Testis (tissue), 3 donors: ENCODE measurements around the gene GFPT1. TPM values are rescaled to one million over a fixed set of nuclear protein-coding genes. Genes with fewer than 3 reads are reported as not detected.

Source experiments
- DNase-seq: peaks from one replicate; pipeline ENCODE4 v3.0.0-alpha.2; 2019
- H3K27ac ChIP-seq, 2 donors: fragments of 200-600 bp; sonication (generic); one replicate each; pipeline ENCODE4 v1.5.1; 2019
- H3K27me3 ChIP-seq: fragments of 200-600 bp; sonication (generic); one replicate; pipeline ENCODE4 v1.5.1; 2019
- H3K36me3 ChIP-seq: fragments of 200-600 bp; sonication (generic); one replicate; pipeline ENCODE4 v1.5.1; 2017; ENCODE audit warnings: low read depth; ENCODE audit errors: missing control alignments
- H3K4me1 ChIP-seq: fragments of 200-600 bp; sonication (generic); one replicate; pipeline ENCODE4 v1.5.1; 2019
- H3K4me3 ChIP-seq, 2 donors: fragments of 200-600 bp; sonication (generic); one replicate each; pipeline ENCODE4 v1.5.1; 2017 to 2019
- H3K9me3 ChIP-seq: fragments of 200-600 bp; sonication (generic); one replicate; pipeline ENCODE4 v1.5.1; 2017
- POLR2A ChIP-seq: fragments of 450-650 bp; IDR thresholded peaks from one replicate; pipeline ENCODE4 v1.6.1; 2017; ENCODE audit warnings: antibody characterized with exemption, mild to moderate bottlenecking, moderate library complexity
- WGBS, 2 donors: methylation state at CpG; one replicate each; pipeline ENCODE4 v1.1.5; 2018; 5-methylcytosine and 5-hydroxymethylcytosine counted together
- intact Hi-C: fragments of 100-400 bp; cut with DNase I; formaldehyde crosslinking; loops from one replicate; pipeline ENCODE4 v1.15.1; 2023; ENCODE audit warnings: low total_unique reads
- polyA plus RNA-seq: library from polyadenylated mRNA; stranded (reverse); fragments of 350-450 nt; fragmentation: Illumina TruSeq; extraction: RNeasy Lipid Tissue Mini Kit (QIAGEN cat#74804); gene quantifications from one replicate; pipeline ENCODE4 v1.2.3, GENCODE V29; 2014; ENCODE audit warnings: low read depth, low replicate concordance; ENCODE audit not compliant: insufficient read depth
- total RNA-seq, 2 donors: library from RNA; depleted of rRNA; stranded (reverse); fragments of >200 nt; gene quantifications; one replicate each; pipeline ENCODE4 v1.2.3, GENCODE V29; 2016
- TF ChIP-seq, protein P1 (sequence below), 3 experiments: fragments of 450-650 bp in 2 of 3; fragments of 200-600 bp in 1 of 3; sonication (generic) in 1 of 3; IDR thresholded peaks; one replicate each; pipeline ENCODE4 v1.5.1; 2016 to 2019; ENCODE audit warnings: antibody characterized with exemption in 3 of 3, mild to moderate bottlenecking in 2 of 3, moderate library complexity in 1 of 3

The GFPT1 gene
- total and polyA plus RNA-seq, 3 donors from 2014 or later: 25.6 to 74.3 (median 33.3) TPM

DNA sequence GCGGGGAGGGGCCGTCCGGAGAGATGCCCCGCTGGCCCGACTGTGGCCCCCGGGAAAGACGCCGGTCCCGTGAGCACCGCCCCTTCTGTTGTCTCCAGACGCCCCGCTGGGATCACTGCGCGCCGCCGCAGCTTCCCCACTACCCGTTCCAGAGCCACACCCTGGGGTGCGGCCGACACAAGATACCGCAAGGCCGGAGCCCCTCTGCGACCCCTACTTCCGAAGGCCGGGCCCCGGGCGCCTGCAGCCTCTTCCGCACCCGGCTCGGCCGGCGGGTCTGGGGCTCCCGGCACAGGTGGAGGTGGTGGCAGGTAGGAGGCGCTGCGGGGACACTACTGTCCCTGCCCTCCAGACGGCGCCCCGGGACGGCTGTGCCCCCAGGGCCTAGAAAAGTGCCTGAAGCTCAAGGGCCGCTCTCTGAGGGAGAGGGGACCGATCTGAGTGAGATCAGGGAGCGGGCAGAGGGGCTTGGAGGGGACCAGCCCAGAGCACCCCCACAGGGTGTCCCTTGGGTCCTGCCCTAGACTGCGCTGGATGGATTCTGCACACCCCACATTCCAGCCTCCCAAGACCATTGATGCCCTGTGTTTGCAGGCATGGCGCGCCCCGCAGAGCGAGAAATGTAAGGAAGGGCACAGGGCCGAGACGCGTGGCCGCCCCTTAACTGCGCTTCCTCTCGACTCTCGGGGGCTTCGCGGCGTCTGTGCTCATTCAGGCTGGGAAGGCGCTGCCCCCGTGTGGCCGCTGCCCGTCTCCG, 80.0 kb downstream of the GFPT1 start:
- intact Hi-C loops: loop anchor here (2.0 kb wide), 1 partner anchor 294 kb away; the partner anchor contains the start of gene ANTXR1
- Histone ChIP-seq H3K27me3 (no peaks in the 10 kb centered on the region), H3K36me3 (no peaks in the 10 kb centered on the region), H3K9me3 (no peaks in the 10 kb centered on the region), H3K27ac (peak overlapping the region; percentile 26 to 76), H3K4me1 (peaks cover 9% of the 10 kb centered on the region), H3K4me3 (peak overlapping the region; percentile 53 to 60)
- peak; percentile 85 for DNase-seq
- 0 to 1% methylated on average over 17 to 58 of the region's 61 CpGs for WGBS, 2 donors
- TF ChIP-seq, protein P1, sequence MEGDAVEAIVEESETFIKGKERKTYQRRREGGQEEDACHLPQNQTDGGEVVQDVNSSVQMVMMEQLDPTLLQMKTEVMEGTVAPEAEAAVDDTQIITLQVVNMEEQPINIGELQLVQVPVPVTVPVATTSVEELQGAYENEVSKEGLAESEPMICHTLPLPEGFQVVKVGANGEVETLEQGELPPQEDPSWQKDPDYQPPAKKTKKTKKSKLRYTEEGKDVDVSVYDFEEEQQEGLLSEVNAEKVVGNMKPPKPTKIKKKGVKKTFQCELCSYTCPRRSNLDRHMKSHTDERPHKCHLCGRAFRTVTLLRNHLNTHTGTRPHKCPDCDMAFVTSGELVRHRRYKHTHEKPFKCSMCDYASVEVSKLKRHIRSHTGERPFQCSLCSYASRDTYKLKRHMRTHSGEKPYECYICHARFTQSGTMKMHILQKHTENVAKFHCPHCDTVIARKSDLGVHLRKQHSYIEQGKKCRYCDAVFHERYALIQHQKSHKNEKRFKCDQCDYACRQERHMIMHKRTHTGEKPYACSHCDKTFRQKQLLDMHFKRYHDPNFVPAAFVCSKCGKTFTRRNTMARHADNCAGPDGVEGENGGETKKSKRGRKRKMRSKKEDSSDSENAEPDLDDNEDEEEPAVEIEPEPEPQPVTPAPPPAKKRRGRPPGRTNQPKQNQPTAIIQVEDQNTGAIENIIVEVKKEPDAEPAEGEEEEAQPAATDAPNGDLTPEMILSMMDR (IDR thresholded peaks at IDR 0.05): peak; percentile 74 to 81 (median 74)
- TF ChIP-seq POLR2A: no peak

DNA sequence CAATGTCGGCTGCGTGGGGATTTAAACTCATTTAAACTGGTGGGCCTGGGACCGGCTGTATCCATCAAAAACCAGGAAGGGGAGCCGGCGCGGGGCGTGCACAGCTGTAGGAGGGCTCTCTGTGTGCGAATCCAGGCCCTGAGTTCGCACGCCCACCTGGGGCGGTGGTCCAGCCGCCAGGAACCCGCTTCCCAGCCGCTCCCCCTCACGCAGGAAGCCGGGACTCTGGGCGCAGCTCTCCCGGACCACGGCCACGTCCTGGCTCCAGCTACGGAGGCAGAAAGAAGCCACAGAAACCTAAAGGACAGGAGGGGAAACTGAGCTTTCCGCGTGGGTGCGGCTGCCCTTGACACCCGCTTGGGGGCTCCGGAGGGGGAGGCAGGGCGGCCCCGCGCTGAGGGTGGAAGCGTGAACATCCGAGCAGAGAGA, 80.6 kb downstream of the GFPT1 start:
- peak overlapping the region; percentile 53 to 60 for H3K4me3 ChIP-seq
- no peak for TF ChIP-seq POLR2A
- TF ChIP-seq, protein P1 (IDR thresholded peaks at IDR 0.05): no peak
- H3K36me3 ChIP-seq: no peaks in the 10 kb centered on the region
- DNase-seq: peak; percentile 27
- no peaks in the 10 kb centered on the region for H3K27me3 ChIP-seq
- intact Hi-C loops: loop anchor here (2.0 kb wide), 1 partner anchor 294 kb away; the partner anchor contains the start of gene ANTXR1
- peak overlapping the region; percentile 26 to 76 for H3K27ac ChIP-seq
- peaks cover 9% of the 10 kb centered on the region for H3K4me1 ChIP-seq
- 1 to 2% methylated on average over 22 to 31 of the region's 31 CpGs for WGBS, 2 donors
- H3K9me3 ChIP-seq: no peaks in the 10 kb centered on the region

DNA sequence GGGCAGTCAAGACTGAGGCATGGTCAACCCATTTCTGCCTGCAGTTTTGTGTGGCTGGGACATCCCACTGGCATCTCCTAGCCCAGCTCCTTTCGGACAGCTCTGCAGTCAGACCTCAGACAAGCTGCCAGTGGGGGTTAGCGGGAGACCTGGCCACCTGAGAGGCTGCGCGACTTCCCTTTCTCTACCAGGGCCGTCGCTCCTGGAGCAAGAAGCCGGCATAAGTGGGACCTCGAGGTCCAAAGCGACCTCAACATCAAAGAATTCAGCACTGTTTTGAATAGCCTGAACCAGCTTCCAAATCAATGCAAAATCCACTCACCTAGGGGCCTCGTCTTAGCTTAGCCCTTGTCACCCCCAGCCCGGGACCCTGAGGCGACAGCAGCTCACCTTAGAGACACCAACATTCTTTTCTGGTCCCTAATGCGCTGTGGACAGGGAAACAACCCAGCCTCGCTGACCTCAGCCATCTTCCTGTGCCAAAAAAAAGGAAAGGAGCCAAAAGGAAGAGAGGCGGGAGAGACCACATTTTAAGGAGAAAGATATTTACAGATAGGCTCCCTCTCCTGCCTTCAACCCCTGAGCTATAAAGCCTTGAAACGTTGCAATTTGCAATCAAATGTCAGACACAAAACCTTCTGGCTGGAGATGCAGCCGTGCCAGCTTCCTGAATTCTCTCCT, 81.2 kb downstream of the GFPT1 start:
- intact Hi-C loops: loop anchor here (2.0 kb wide), 1 partner anchor 293 kb away; the partner anchor contains the start of gene ANTXR1
- WGBS, 2 donors: 18 to 21% methylated on average over 11 to 17 of the region's 17 CpGs
- H3K4me1 ChIP-seq: peaks cover 9% of the 10 kb centered on the region
- peak overlapping the region in 1 of 2 donors; percentile 76 for H3K27ac ChIP-seq
- H3K9me3 ChIP-seq: no peaks in the 10 kb centered on the region
- no peaks in the 10 kb centered on the region for H3K27me3 ChIP-seq
- DNase-seq: no peak
- H3K4me3 ChIP-seq: peak overlapping the region; percentile 53 to 60
- H3K36me3 ChIP-seq: no peaks in the 10 kb centered on the region
- TF ChIP-seq, protein P1 (IDR thresholded peaks at IDR 0.05): no peak
- TF ChIP-seq POLR2A: no peak

DNA sequence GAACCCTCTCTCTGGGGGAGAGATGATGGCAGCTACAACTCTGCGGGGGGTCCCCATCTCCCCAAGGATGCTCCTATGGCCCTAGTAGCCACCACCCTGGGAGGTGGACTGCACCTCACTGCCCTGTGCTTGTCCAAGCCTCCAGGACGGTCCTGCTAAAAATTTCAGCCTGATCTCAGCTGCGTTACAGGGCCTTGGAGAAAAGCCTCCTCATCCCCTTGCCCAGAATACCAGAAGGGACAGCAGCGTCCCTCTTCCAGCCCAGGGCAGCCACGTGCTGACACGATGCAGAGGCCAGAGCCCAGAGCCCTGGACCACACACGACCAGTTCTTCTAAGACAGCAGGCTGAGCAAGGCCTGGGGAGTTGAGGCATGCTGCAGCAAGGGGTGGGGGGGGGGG, 81.9 kb downstream of the GFPT1 start:
- intact Hi-C loops: no loop called here
- H3K27ac ChIP-seq: no peak overlapping the region

More for the DNA sequence above, 81.9 kb downstream of the GFPT1 start:
- WGBS, 2 donors: 48 to 50% methylated on average over 5 to 7 of the region's 7 CpGs
- Histone ChIP-seq H3K9me3 (no peaks in the 10 kb centered on the region), H3K4me1 (peaks cover 8% of the 10 kb centered on the region), H3K4me3 (no peak overlapping the region), H3K27me3 (no peaks in the 10 kb centered on the region), H3K36me3 (no peaks in the 10 kb centered on the region)
- TF ChIP-seq POLR2A: no peak
- TF ChIP-seq, protein P1 (IDR thresholded peaks at IDR 0.05): no peak
- no peak for DNase-seq
